Measurements from ENCODE around the gene OTULINL. TPM values are rescaled to one million over a fixed set of nuclear protein-coding genes. Genes with fewer than 3 reads are reported as not detected.

The OTULINL gene
- total RNA-seq, 1 donor from 2014 or later = 1.8 TPM

DNA sequence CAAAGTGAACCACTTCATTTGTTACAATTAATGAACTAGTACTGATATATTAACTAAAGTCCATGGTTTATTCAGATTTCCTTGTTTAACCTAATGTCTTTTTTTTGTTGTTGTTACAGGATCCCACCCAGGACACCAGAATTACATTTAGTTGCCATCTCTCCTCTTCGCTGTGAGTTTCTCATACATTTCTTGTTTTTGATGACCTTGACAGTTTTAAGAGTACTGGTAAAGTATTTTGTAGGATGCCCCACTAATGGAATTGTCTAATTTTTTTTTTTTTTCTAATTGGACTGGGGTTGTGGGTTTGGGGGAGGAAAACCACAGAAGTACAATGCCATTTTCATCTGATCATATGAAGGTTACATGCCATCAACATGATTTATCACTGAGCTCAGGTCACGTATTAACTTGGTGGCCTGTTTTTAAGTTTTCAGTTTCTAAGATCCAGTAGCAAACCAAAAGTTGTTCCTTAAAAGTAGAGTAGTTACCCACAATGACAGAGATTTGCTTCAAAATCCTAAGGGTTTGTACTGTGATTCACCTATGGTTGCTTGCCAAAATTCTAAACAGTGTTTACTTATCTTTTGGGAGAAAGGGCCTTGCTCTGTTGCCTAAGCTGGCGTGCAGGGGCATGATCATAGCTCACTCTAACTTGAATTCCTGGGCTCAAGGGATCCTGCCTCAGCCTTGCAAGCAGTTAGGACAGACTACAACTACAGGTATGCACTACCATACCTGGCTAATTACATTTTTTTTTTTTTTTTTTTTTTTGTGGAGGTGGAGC lies 78.4 kb downstream of the OTULINL start:
- intact Hi-C loops (cut with DNase I) = no loop called here
- DNase-seq (ENCODE audit: low spot score) = no peak

- DNase-seq (ENCODE audit: low spot score) = no peak
- intact Hi-C loops (cut with DNase I) = no loop called here
These were observed 79.2 kb downstream of the OTULINL start for GRCh38 chr5:14660833-14661232.

Other genes starting within 250 kb of the OTULINL start
- 29.0 TPM for gene OTULIN, start 82.9 kb downstream of the OTULINL start, total RNA-seq